Neural cell (in vitro differentiated cells): ENCODE measurements around the gene MAOB. TPM values are rescaled to one million over a fixed set of nuclear protein-coding genes. Genes with fewer than 3 reads are reported as not detected.

ENCODE experiments used
- H2AFZ ChIP-seq: fragments of 200-600, 300-800 bp; sonication (generic), shearing (Covaris generic); 2 replicates; pipeline ENCODE4 v1.6.0; 2014; ENCODE audit warnings: low read depth, mild to moderate bottlenecking, antibody characterized with exemption, low read length, moderate library complexity
- H3F3A ChIP-seq: fragments of 200-600 bp; shearing (Covaris generic); 2 replicates; pipeline ENCODE4 v1.6.1; 2016; ENCODE audit warnings: mild to moderate bottlenecking, moderate library complexity, mixed read lengths, antibody characterized with exemption, low read length; ENCODE audit not compliant: insufficient read depth, poor library complexity, severe bottlenecking
- H3K27ac ChIP-seq: fragments of 200-600, 300-800 bp; sonication (generic), shearing (Covaris generic); 2 replicates; pipeline ENCODE4 v1.5.1; 2014; ENCODE audit warnings: mild to moderate bottlenecking, low read length, moderate library complexity
- H3K27me3 ChIP-seq: fragments of 300-800, 200-600 bp; sonication (generic), shearing (Covaris generic); 2 replicates; pipeline ENCODE4 v1.6.0; 2014; ENCODE audit warnings: mild to moderate bottlenecking, low read depth, low read length, moderate library complexity; ENCODE audit not compliant: insufficient read depth
- H3K36me3 ChIP-seq: fragments of 300-800, 200-600 bp; sonication (generic), shearing (Covaris generic); 2 replicates; pipeline ENCODE4 v1.5.1; 2014; ENCODE audit warnings: mild to moderate bottlenecking, antibody characterized with exemption, low read length, moderate library complexity; ENCODE audit not compliant: insufficient read depth
- H3K4me2 ChIP-seq: fragments of 300-800, 200-600 bp; sonication (generic), shearing (Covaris generic); 2 replicates; pipeline ENCODE4 v1.6.0; 2014; ENCODE audit warnings: mild to moderate bottlenecking, low read length
- H3K4me3 ChIP-seq: fragments of 300-800, 200-600 bp; sonication (generic), shearing (Covaris generic); 2 replicates; pipeline ENCODE4 v1.5.1; 2014; ENCODE audit warnings: mild to moderate bottlenecking, low read length, moderate library complexity
- H3K79me2 ChIP-seq: fragments of 200-600 bp; shearing (Covaris generic); replicated peaks from 2 replicates; pipeline ENCODE4 v1.6.0; 2014; ENCODE audit warnings: mild to moderate bottlenecking, low read length, moderate library complexity; ENCODE audit not compliant: insufficient read depth
- H3K9ac ChIP-seq: fragments of 300-800, 200-600 bp; sonication (generic), shearing (Covaris generic); 2 replicates; pipeline ENCODE4 v1.6.1; 2016; ENCODE audit warnings: mild to moderate bottlenecking, low read length, mixed read lengths
- H3K9me2 ChIP-seq: fragments of 200-600 bp; shearing (Covaris generic); 2 replicates; pipeline ENCODE4 v1.6.1; 2016; ENCODE audit warnings: mild to moderate bottlenecking, low read length, mixed read lengths; ENCODE audit not compliant: insufficient read depth
- H3K9me3 ChIP-seq: fragments of 200-600, 300-800 bp; sonication (generic), shearing (Covaris generic); 2 replicates; pipeline ENCODE4 v1.6.1; 2016; ENCODE audit warnings: mild to moderate bottlenecking, mixed run types, low read length, moderate library complexity, mixed read lengths
- H4K20me1 ChIP-seq: fragments of 200-600 bp; shearing (Covaris generic); 2 replicates; pipeline ENCODE4 v1.6.1; 2016; ENCODE audit warnings: mild to moderate bottlenecking, mixed run types; ENCODE audit not compliant: insufficient read depth
- CTCF ChIP-seq: fragments of 450-650 bp; IDR thresholded peaks from 2 replicates; pipeline ENCODE4 v1.5.1; 2014; ENCODE audit warnings: antibody characterized with exemption, mild to moderate bottlenecking, moderate library complexity; ENCODE audit not compliant: poor library complexity, severe bottlenecking
- EP300 ChIP-seq: fragments of 450-650 bp; conservative IDR thresholded peaks from 2 replicates; pipeline ENCODE4 v1.6.1; 2014; ENCODE audit warnings: antibody characterized with exemption, mild to moderate bottlenecking, moderate library complexity; ENCODE audit not compliant: poor library complexity, severe bottlenecking
- EZH2 ChIP-seq: fragments of 200-600, 300-800 bp; shearing (Covaris generic), sonication (generic); IDR thresholded peaks from 2 replicates; pipeline ENCODE4 v1.6.1; 2014; ENCODE audit warnings: antibody characterized with exemption, low read length, borderline replicate concordance, mild to moderate bottlenecking; ENCODE audit not compliant: insufficient read depth, poor library complexity, severe bottlenecking
- MXI1 ChIP-seq: fragments of 450-650 bp; conservative IDR thresholded peaks from 2 replicates; pipeline ENCODE4 v1.6.1; 2014; ENCODE audit warnings: antibody characterized with exemption, mild to moderate bottlenecking; ENCODE audit not compliant: poor library complexity, severe bottlenecking
- POLR2AphosphoS5 ChIP-seq: IDR thresholded peaks from 2 replicates; pipeline ENCODE4 v1.6.1; 2012
- RAD21 ChIP-seq: fragments of 450-650 bp; conservative IDR thresholded peaks from 2 replicates; pipeline ENCODE4 v1.6.1; 2014; ENCODE audit warnings: antibody characterized with exemption, mild to moderate bottlenecking, moderate library complexity
- REST ChIP-seq: IDR thresholded peaks from 2 replicates; pipeline ENCODE4 v1.6.1; 2012; ENCODE audit warnings: borderline replicate concordance
- SMC3 ChIP-seq: fragments of 450-650 bp; conservative IDR thresholded peaks from 2 replicates; pipeline ENCODE4 v1.6.1; 2014; ENCODE audit warnings: antibody characterized with exemption, mild to moderate bottlenecking, moderate library complexity; ENCODE audit not compliant: poor library complexity
- TAF1 ChIP-seq: IDR thresholded peaks from 2 replicates; pipeline ENCODE4 v1.6.1; 2012; ENCODE audit warnings: low read depth
- polyA plus RNA-seq: library from polyadenylated mRNA; depleted of rRNA; stranded (reverse); fragments of >200 nt; gene quantifications from 2 replicates; pipeline ENCODE4 v1.2.3, GENCODE V29; 2014

Gene MAOB
- polyA plus RNA-seq, 1 donor from 2014 or later = not detected

- no peak overlapping the region for H3K9ac ChIP-seq
- no peak overlapping the region for H3K27ac ChIP-seq
- H3K9me3 ChIP-seq = no peaks in the 10 kb centered on the region
- TF ChIP-seq MXI1 (no peak), CTCF (no peak), SMC3 (no peak), REST (no peak), EP300 (no peak), POLR2AphosphoS5 (no peak), TAF1 (no peak), RAD21 (no peak), EZH2 (no peak)
- no peaks in the 10 kb centered on the region for H4K20me1 ChIP-seq
- H2AFZ ChIP-seq = no peak overlapping the region
- no peaks in the 10 kb centered on the region for H3K36me3 ChIP-seq
- no peaks in the 10 kb centered on the region for H3K9me2 ChIP-seq
- no peak overlapping the region for H3K4me2 ChIP-seq
- no peaks in the 10 kb centered on the region for H3K27me3 ChIP-seq
- no peaks in the 10 kb centered on the region for H3F3A ChIP-seq
- no peaks in the 10 kb centered on the region for H3K79me2 ChIP-seq
- H3K4me3 ChIP-seq = no peak overlapping the region
These were observed 35.7 kb downstream of the MAOB start for GRCh38 chrX:43846558-43846957.

GRCh38 chrX:43845776-43846175, 36.5 kb downstream of the MAOB start:
- Histone ChIP-seq H3K9ac (no peak overlapping the region), H3F3A (no peaks in the 10 kb centered on the region), H3K4me3 (no peak overlapping the region), H3K27ac (no peak overlapping the region), H3K9me2 (no peaks in the 10 kb centered on the region), H4K20me1 (no peaks in the 10 kb centered on the region), H3K4me2 (no peak overlapping the region), H3K36me3 (no peaks in the 10 kb centered on the region), H2AFZ (no peak overlapping the region), H3K79me2 (no peaks in the 10 kb centered on the region), H3K9me3 (no peaks in the 10 kb centered on the region), H3K27me3 (no peaks in the 10 kb centered on the region)
- TF ChIP-seq SMC3 (no peak), RAD21 (no peak), MXI1 (no peak), CTCF (no peak), EZH2 (no peak), POLR2AphosphoS5 (no peak), TAF1 (no peak)
